Kidney (tissue), 14 donors: ENCODE data around the gene MRPL11. TPM values are rescaled to one million over a fixed set of nuclear protein-coding genes. Genes with fewer than 3 reads are reported as not detected.

Experiments used
- DNase-seq, 5 donors: peaks; one replicate each; pipeline ENCODE4 v3.0.0-alpha.2; 2013 to 2020
- FAIRE-seq: peaks from 2 replicates; lab custom pipeline; 2012; peaks lifted over from hg19 to GRCh38; lab: Jason Lieb, UNC
- H3K27ac ChIP-seq, 2 donors: one replicate each; pipeline ENCODE4 v1.7.0; 2013; ENCODE audit warnings: low read depth in 2 of 2, low read length in 2 of 2, inconsistent platforms in 1 of 2
- H3K27me3 ChIP-seq: one replicate; pipeline ENCODE4 v1.7.1; 2013; ENCODE audit warnings: low read length, inconsistent platforms; ENCODE audit not compliant: control insufficient read depth, insufficient read depth
- H3K36me3 ChIP-seq, 3 donors: one replicate each; pipeline versions ENCODE4 v1.7.0 to v1.7.1; 2013; ENCODE audit warnings: low read length in 3 of 3, control low read depth in 1 of 3, inconsistent platforms in 1 of 3; ENCODE audit not compliant: insufficient read depth in 3 of 3, control insufficient read depth in 2 of 3
- H3K4me1 ChIP-seq, 3 donors: one replicate each; pipeline versions ENCODE4 v1.7.0 to v1.7.1; 2013; ENCODE audit warnings: low read length in 3 of 3, inconsistent platforms in 1 of 3, low read depth in 1 of 3; ENCODE audit not compliant: control insufficient read depth in 2 of 3, insufficient read depth in 2 of 3
- H3K4me3 ChIP-seq, 3 donors: one replicate each; pipeline versions ENCODE4 v1.7.0 to v1.8.1; 2013; ENCODE audit warnings: low read length in 3 of 3, control low read depth in 1 of 3, inconsistent platforms in 1 of 3
- H3K9ac ChIP-seq, 3 donors: one replicate each; pipeline versions ENCODE4 v1.7.0 to v1.7.1; 2013; ENCODE audit warnings: low read length in 3 of 3, control low read depth in 1 of 3, inconsistent platforms in 1 of 3
- H3K9me3 ChIP-seq, 3 donors: one replicate each; pipeline versions ENCODE4 v1.7.0 to v1.7.1; 2013; ENCODE audit warnings: low read length in 3 of 3, control low read depth in 1 of 3, inconsistent platforms in 1 of 3; ENCODE audit not compliant: control insufficient read depth in 2 of 3, insufficient read depth in 1 of 3
- CTCF ChIP-seq: IDR thresholded peaks from 3 replicates; pipeline ENCODE4 v1.5.1; 2012; ENCODE audit warnings: mild to moderate bottlenecking, moderate library complexity, borderline replicate concordance; ENCODE audit not compliant: insufficient read depth; ENCODE audit errors: extremely low read depth
- intact Hi-C: fragments of 100-400 bp; cut with DNase I; formaldehyde crosslinking; loops from one replicate; pipeline ENCODE4 v1.11.1; 2022
- polyA plus RNA-seq: library from polyadenylated mRNA; stranded (reverse); fragments of 350-450 nt; fragmentation: Illumina TruSeq; extraction: RNeasy Lipid Tissue Mini Kit (QIAGEN cat#74804); gene quantifications from one replicate; pipeline ENCODE4 v1.2.3, GENCODE V29; 2014; ENCODE audit warnings: low read depth, low replicate concordance; ENCODE audit not compliant: insufficient read depth
- total RNA-seq: library from RNA; stranded (reverse); fragmentation: NEBNext Ultra II Directional; extraction: Animal tissue kit (Norgen Biotek cat#: 25700); gene quantifications from one replicate; pipeline ENCODE4 v1.2.1, GENCODE V29; 2021
- donor health status: control.
- donor health status: control.
- donor health status: control.
- donor health status: control.
- donor health status: control.
- donor health status: DM: yes; HTN: yes; CAD: no.
- donor health status: Normal renal cell carcinoma (clear cell type).

The MRPL11 gene
- total and polyA plus RNA-seq, 2 donors from 2014 or later, result 34.1 to 97.3 TPM

- peaks cover 0 to 10% (median 9%) of the 10 kb centered on the region in 3 donors for H3K4me1 ChIP-seq
- peaks cover 0 to 6% (median 3%) of the 10 kb centered on the region in 3 donors for H3K36me3 ChIP-seq
- intact Hi-C loops, result no loop called here
- no peaks in the 10 kb centered on the region for H3K9me3 ChIP-seq
- no peaks in the 10 kb centered on the region for H3K27me3 ChIP-seq
- no peak overlapping the region for H3K27ac ChIP-seq
- H3K9ac ChIP-seq, result no peak overlapping the region
- FAIRE-seq (no peak), DNase-seq (peak in 1 of 5 donors; percentile 67)
- H3K4me3 ChIP-seq, result no peak overlapping the region
- no peak for TF ChIP-seq CTCF
These were observed 38.9 kb upstream of the MRPL11 start for GRCh38 chr11:66477263-66478201.

GRCh38 chr11:66476841-66477251, 38.2 kb upstream of the MRPL11 start:
- Histone ChIP-seq H3K27me3 (no peaks in the 10 kb centered on the region), H3K4me1 (peaks cover 0 to 10% (median 9%) of the 10 kb centered on the region in 3 donors), H3K9ac (no peak overlapping the region), H3K4me3 (no peak overlapping the region), H3K36me3 (peaks cover 0 to 6% (median 5%) of the 10 kb centered on the region in 3 donors), H3K27ac (no peak overlapping the region), H3K9me3 (no peaks in the 10 kb centered on the region)
- DNase-seq, result peak in 3 of 5 donors; percentile 31 to 34 (median 33)
- no peak for TF ChIP-seq CTCF
- intact Hi-C loops, result no loop called here
- no peak for FAIRE-seq

GRCh38 chr11:66476173-66476840, 37.7 kb upstream of the MRPL11 start:
- Histone ChIP-seq H3K27me3 (no peaks in the 10 kb centered on the region), H3K9me3 (no peaks in the 10 kb centered on the region), H3K27ac (no peak overlapping the region), H3K36me3 (peaks cover 0 to 6% (median 5%) of the 10 kb centered on the region in 3 donors), H3K9ac (no peak overlapping the region), H3K4me3 (no peak overlapping the region), H3K4me1 (peaks cover 0 to 10% (median 9%) of the 10 kb centered on the region in 3 donors)
- TF ChIP-seq CTCF, result no peak
- intact Hi-C loops, result no loop called here
- DNase-seq, result peak in 1 of 5 donors; percentile 62
- no peak for FAIRE-seq
